Measurements from ENCODE around the gene PC.

DNA sequence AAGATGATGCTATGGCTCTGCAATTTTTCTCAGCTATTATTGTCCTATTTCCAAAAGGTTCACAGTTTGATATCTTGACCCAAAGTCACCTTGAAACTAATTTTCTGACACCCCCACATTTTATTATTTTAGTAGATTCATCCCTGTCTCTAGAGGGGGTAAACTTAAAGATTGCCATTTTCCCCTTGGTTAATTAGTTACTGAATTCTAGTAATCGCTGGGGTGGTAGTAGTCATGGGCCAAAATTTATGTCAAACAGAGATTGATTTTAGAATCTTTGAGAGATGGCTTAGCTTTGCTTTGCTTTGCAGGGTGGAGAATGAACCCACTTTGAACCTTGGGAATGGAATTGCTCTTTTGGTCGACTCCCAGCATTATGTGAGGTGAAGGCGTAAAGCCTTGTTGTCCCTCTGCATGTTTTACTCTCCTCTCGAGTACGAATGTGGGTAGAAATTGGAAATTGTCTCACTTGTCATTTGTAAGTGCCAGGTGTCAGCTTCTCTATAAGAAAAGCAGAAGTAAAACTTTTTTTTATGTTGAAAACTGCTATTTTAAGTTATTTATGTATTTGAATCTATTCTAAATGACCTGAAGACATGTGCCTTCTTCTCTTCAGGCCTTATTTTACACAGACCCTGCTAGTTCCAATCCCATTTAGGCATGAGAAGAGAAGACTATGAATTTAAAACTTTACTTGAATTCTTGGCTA lies 157.3 kb downstream of the PC start:
- TF ChIP-seq POLR2A (IDR thresholded peaks at IDR 0.05) (no peak), CTCF (IDR thresholded peaks at IDR 0.05) (no peak)

Measured in sigmoid colon (tissue), 3 donors.